ENCODE results near the gene TMEM132A. TPM values are rescaled to one million over a fixed set of nuclear protein-coding genes. Genes with fewer than 3 reads are reported as not detected.

Gene TMEM132A
- total RNA-seq, 1 experiment from 2014 or later = 114 TPM

GRCh38 chr11:60929764-60930163 lies 5.5 kb downstream of the TMEM132A start:
- TF ChIP-seq ZNF121 (CRISPR knock-in tag; IDR thresholded peaks at IDR 0.05) (no peak), TEAD4 (CRISPR knock-in tag; IDR thresholded peaks at IDR 0.05) (no peak), TEAD1 (CRISPR knock-in tag; IDR thresholded peaks at IDR 0.05) (no peak), ZNF423 (CRISPR knock-in tag; IDR thresholded peaks at IDR 0.05) (no peak), EMX1 (CRISPR knock-in tag; IDR thresholded peaks at IDR 0.05) (no peak), RELA (CRISPR knock-in tag; IDR thresholded peaks at IDR 0.05; ENCODE audit: borderline replicate concordance) (no peak)
- TF ChIP-seq, protein P1, sequence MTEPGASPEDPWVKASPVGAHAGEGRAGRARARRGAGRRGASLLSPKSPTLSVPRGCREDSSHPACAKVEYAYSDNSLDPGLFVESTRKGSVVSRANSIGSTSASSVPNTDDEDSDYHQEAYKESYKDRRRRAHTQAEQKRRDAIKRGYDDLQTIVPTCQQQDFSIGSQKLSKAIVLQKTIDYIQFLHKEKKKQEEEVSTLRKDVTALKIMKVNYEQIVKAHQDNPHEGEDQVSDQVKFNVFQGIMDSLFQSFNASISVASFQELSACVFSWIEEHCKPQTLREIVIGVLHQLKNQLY (CRISPR knock-in tag; IDR thresholded peaks at IDR 0.05) = no peak
- TF ChIP-seq, protein P2, sequence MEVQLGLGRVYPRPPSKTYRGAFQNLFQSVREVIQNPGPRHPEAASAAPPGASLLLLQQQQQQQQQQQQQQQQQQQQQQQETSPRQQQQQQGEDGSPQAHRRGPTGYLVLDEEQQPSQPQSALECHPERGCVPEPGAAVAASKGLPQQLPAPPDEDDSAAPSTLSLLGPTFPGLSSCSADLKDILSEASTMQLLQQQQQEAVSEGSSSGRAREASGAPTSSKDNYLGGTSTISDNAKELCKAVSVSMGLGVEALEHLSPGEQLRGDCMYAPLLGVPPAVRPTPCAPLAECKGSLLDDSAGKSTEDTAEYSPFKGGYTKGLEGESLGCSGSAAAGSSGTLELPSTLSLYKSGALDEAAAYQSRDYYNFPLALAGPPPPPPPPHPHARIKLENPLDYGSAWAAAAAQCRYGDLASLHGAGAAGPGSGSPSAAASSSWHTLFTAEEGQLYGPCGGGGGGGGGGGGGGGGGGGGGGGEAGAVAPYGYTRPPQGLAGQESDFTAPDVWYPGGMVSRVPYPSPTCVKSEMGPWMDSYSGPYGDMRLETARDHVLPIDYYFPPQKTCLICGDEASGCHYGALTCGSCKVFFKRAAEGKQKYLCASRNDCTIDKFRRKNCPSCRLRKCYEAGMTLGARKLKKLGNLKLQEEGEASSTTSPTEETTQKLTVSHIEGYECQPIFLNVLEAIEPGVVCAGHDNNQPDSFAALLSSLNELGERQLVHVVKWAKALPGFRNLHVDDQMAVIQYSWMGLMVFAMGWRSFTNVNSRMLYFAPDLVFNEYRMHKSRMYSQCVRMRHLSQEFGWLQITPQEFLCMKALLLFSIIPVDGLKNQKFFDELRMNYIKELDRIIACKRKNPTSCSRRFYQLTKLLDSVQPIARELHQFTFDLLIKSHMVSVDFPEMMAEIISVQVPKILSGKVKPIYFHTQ (CRISPR knock-in tag; IDR thresholded peaks at IDR 0.05) = no peak
- DNase-seq (ENCODE audit: low spot score) = no peak
- Mint-ChIP-seq H3K27ac (no peak overlapping the region), H3K9me3 (no peaks in the 10 kb centered on the region), H3K4me1 (peaks cover 13% of the 10 kb centered on the region), H3K4me3 (no peak overlapping the region), H3K36me3 (peaks cover 17% of the 10 kb centered on the region), H3K27me3 (ENCODE audit: low read depth) (no peaks in the 10 kb centered on the region; the same call in 1 of the 2 replicates)
- CTCF ChIA-PET = interaction anchor here (1.2 kb wide), 1 partner anchor 30 kb away, joined by 3 read pairs; no protein-coding TSS in a partner anchor
- POLR2A ChIA-PET = interaction anchor here (0.6 kb wide), 1 partner anchor 11 kb away, joined by 4 read pairs; no protein-coding TSS in a partner anchor
- ATAC-seq = no peak

- Mint-ChIP-seq H3K4me3 (no peak overlapping the region), H3K27me3 (ENCODE audit: low read depth) (no peaks in the 10 kb centered on the region), H3K27ac (no peak overlapping the region), H3K36me3 (peaks cover 17% of the 10 kb centered on the region), H3K9me3 (no peaks in the 10 kb centered on the region), H3K4me1 (peaks cover 10% of the 10 kb centered on the region)
- POLR2A ChIA-PET = no interaction called here
- CTCF ChIA-PET = no interaction called here
- DNase-seq (ENCODE audit: low spot score) (no peak), ATAC-seq (no peak)
- TF ChIP-seq FOXP1 (CRISPR knock-in tag; IDR thresholded peaks at IDR 0.05; ENCODE audit: borderline replicate concordance) (no peak), CDX4 (CRISPR knock-in tag; IDR thresholded peaks at IDR 0.05; ENCODE audit: borderline replicate concordance) (no peak), ZNF416 (CRISPR knock-in tag; IDR thresholded peaks at IDR 0.05) (no peak), CREB1 (CRISPR knock-in tag; IDR thresholded peaks at IDR 0.05) (no peak), TEAD4 (CRISPR knock-in tag; IDR thresholded peaks at IDR 0.05) (no peak), SOX15 (CRISPR knock-in tag; IDR thresholded peaks at IDR 0.05) (no peak), JUN (CRISPR knock-in tag; IDR thresholded peaks at IDR 0.05) (no peak), TEAD1 (CRISPR knock-in tag; IDR thresholded peaks at IDR 0.05) (no peak), NFATC4 (CRISPR knock-in tag; IDR thresholded peaks at IDR 0.05) (no peak)
- TF ChIP-seq, protein P3, sequence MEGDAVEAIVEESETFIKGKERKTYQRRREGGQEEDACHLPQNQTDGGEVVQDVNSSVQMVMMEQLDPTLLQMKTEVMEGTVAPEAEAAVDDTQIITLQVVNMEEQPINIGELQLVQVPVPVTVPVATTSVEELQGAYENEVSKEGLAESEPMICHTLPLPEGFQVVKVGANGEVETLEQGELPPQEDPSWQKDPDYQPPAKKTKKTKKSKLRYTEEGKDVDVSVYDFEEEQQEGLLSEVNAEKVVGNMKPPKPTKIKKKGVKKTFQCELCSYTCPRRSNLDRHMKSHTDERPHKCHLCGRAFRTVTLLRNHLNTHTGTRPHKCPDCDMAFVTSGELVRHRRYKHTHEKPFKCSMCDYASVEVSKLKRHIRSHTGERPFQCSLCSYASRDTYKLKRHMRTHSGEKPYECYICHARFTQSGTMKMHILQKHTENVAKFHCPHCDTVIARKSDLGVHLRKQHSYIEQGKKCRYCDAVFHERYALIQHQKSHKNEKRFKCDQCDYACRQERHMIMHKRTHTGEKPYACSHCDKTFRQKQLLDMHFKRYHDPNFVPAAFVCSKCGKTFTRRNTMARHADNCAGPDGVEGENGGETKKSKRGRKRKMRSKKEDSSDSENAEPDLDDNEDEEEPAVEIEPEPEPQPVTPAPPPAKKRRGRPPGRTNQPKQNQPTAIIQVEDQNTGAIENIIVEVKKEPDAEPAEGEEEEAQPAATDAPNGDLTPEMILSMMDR (IDR thresholded peaks at IDR 0.05) = no peak
- TF ChIP-seq, protein P4, sequence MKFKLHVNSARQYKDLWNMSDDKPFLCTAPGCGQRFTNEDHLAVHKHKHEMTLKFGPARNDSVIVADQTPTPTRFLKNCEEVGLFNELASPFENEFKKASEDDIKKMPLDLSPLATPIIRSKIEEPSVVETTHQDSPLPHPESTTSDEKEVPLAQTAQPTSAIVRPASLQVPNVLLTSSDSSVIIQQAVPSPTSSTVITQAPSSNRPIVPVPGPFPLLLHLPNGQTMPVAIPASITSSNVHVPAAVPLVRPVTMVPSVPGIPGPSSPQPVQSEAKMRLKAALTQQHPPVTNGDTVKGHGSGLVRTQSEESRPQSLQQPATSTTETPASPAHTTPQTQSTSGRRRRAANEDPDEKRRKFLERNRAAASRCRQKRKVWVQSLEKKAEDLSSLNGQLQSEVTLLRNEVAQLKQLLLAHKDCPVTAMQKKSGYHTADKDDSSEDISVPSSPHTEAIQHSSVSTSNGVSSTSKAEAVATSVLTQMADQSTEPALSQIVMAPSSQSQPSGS (CRISPR knock-in tag; IDR thresholded peaks at IDR 0.05; ENCODE audit: borderline replicate concordance, low read depth) = no peak
- TF ChIP-seq, protein P5, sequence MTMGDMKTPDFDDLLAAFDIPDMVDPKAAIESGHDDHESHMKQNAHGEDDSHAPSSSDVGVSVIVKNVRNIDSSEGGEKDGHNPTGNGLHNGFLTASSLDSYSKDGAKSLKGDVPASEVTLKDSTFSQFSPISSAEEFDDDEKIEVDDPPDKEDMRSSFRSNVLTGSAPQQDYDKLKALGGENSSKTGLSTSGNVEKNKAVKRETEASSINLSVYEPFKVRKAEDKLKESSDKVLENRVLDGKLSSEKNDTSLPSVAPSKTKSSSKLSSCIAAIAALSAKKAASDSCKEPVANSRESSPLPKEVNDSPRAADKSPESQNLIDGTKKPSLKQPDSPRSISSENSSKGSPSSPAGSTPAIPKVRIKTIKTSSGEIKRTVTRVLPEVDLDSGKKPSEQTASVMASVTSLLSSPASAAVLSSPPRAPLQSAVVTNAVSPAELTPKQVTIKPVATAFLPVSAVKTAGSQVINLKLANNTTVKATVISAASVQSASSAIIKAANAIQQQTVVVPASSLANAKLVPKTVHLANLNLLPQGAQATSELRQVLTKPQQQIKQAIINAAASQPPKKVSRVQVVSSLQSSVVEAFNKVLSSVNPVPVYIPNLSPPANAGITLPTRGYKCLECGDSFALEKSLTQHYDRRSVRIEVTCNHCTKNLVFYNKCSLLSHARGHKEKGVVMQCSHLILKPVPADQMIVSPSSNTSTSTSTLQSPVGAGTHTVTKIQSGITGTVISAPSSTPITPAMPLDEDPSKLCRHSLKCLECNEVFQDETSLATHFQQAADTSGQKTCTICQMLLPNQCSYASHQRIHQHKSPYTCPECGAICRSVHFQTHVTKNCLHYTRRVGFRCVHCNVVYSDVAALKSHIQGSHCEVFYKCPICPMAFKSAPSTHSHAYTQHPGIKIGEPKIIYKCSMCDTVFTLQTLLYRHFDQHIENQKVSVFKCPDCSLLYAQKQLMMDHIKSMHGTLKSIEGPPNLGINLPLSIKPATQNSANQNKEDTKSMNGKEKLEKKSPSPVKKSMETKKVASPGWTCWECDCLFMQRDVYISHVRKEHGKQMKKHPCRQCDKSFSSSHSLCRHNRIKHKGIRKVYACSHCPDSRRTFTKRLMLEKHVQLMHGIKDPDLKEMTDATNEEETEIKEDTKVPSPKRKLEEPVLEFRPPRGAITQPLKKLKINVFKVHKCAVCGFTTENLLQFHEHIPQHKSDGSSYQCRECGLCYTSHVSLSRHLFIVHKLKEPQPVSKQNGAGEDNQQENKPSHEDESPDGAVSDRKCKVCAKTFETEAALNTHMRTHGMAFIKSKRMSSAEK (CRISPR knock-in tag; IDR thresholded peaks at IDR 0.05; ENCODE audit: borderline replicate concordance) = no peak
- TF ChIP-seq, protein P6, sequence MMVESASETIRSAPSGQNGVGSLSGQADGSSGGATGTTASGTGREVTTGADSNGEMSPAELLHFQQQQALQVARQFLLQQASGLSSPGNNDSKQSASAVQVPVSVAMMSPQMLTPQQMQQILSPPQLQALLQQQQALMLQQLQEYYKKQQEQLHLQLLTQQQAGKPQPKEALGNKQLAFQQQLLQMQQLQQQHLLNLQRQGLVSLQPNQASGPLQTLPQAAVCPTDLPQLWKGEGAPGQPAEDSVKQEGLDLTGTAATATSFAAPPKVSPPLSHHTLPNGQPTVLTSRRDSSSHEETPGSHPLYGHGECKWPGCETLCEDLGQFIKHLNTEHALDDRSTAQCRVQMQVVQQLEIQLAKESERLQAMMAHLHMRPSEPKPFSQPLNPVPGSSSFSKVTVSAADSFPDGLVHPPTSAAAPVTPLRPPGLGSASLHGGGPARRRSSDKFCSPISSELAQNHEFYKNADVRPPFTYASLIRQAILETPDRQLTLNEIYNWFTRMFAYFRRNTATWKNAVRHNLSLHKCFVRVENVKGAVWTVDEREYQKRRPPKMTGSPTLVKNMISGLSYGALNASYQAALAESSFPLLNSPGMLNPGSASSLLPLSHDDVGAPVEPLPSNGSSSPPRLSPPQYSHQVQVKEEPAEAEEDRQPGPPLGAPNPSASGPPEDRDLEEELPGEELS (CRISPR knock-in tag; IDR thresholded peaks at IDR 0.05) = no peak
These were observed 6.1 kb downstream of the TMEM132A start for GRCh38 chr11:60930394-60930793.
